Measurements from ENCODE around the gene SLC29A2.

SLC29A2 gene

GRCh38 chr11:66341502-66342126, 29.9 kb downstream of the SLC29A2 start:
- no peak for TF ChIP-seq CTCF (IDR thresholded peaks at IDR 0.05; ENCODE audit: low read depth, low read length)
- no peak overlapping the region for H3K4me3 ChIP-seq (ENCODE audit: low read depth, low read length)
- in situ Hi-C loops (cut with HindIII; ENCODE audit: low sequenced_read_pairs) = no loop called here

GRCh38 chr11:66340596-66341501, 30.7 kb downstream of the SLC29A2 start:
- no peak overlapping the region for H3K4me3 ChIP-seq (ENCODE audit: low read depth, low read length)
- in situ Hi-C loops (cut with HindIII; ENCODE audit: low sequenced_read_pairs) = no loop called here
- DNase-seq (ENCODE audit: low read depth, low spot score) = no peak
- TF ChIP-seq CTCF (IDR thresholded peaks at IDR 0.05; ENCODE audit: low read depth, low read length) = no peak

More at GRCh38 chr11:66341502-66342126, 29.9 kb downstream of the SLC29A2 start:
- no peak for DNase-seq (ENCODE audit: low read depth, low spot score)

- no peak for TF ChIP-seq CTCF (IDR thresholded peaks at IDR 0.05; ENCODE audit: low read depth, low read length)
- H3K4me3 ChIP-seq (ENCODE audit: low read depth, low read length) = no peak overlapping the region
- DNase-seq (ENCODE audit: low read depth, low spot score) = no peak
- in situ Hi-C loops (cut with HindIII; ENCODE audit: low sequenced_read_pairs) = no loop called here
These were observed 31.7 kb downstream of the SLC29A2 start for GRCh38 chr11:66339686-66340483.

GRCh38 chr11:66339162-66339675, 32.3 kb downstream of the SLC29A2 start:
- H3K4me3 ChIP-seq (ENCODE audit: low read depth, low read length) = no peak overlapping the region
- DNase-seq (ENCODE audit: low read depth, low spot score) = no peak

GRCh38 chr11:66338276-66339161, 33.0 kb downstream of the SLC29A2 start:
- TF ChIP-seq CTCF (IDR thresholded peaks at IDR 0.05; ENCODE audit: low read depth, low read length) = no peak
- DNase-seq (ENCODE audit: low read depth, low spot score) = no peak
- in situ Hi-C loops (cut with HindIII; ENCODE audit: low sequenced_read_pairs) = no loop called here
- no peak overlapping the region for H3K4me3 ChIP-seq (ENCODE audit: low read depth, low read length)

More at GRCh38 chr11:66339162-66339675, 32.3 kb downstream of the SLC29A2 start:
- TF ChIP-seq CTCF (IDR thresholded peaks at IDR 0.05; ENCODE audit: low read depth, low read length) = no peak
- in situ Hi-C loops (cut with HindIII; ENCODE audit: low sequenced_read_pairs) = no loop called here
